HG03025 (cell line): ENCODE results near the gene CNNM3.
"Not testable (repeated sequence)": the region's sequence is repeated elsewhere in the genome, so short reads cannot be mapped to it uniquely, and the experiment has no call there.

Source experiments
- ATAC-seq: cut with Tn5 transposase; IDR thresholded peaks from one replicate; pipeline ENCODE4 v1.9.1; 2021; ENCODE audit warnings: mild to moderate bottlenecking, moderate library complexity; ENCODE audit not compliant: unreplicated experiment, low FRiP score

CNNM3 gene

DNA sequence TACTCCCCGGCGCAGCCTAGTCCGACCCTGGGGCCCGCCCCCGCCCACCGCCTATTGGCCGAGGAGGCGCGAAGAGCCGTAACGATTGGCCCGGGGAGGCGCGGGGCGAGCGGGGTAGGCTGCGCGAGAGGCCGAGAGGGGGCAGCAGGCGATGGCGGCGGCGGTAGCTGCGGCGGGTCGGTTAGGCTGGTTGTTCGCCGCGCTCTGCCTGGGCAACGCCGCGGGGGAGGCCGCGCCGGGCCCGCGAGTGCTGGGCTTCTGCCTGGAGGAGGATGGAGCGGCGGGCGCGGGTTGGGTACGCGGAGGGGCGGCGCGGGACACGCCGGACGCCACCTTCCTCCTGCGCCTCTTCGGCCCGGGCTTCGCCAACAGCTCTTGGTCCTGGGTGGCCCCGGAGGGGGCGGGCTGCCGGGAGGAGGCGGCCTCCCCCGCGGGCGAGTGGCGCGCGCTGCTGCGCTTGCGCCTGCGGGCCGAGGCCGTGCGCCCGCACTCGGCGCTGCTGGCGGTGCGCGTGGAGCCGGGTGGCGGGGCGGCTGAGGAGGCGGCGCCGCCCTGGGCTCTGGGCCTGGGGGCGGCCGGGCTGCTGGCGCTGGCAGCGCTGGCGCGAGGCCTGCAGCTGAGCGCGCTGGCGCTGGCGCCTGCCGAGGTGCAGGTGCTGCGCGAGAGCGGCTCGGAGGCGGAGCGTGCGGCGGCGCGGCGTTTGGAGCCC, at the start of gene CNNM3:
Gene CNNM3, plus strand, starts transcription at position 142 of the 709 bp plus-strand sequence. Its CDS starts 10 bp downstream, at position 152.
- ATAC-seq: peak; percentile 86

DNA sequence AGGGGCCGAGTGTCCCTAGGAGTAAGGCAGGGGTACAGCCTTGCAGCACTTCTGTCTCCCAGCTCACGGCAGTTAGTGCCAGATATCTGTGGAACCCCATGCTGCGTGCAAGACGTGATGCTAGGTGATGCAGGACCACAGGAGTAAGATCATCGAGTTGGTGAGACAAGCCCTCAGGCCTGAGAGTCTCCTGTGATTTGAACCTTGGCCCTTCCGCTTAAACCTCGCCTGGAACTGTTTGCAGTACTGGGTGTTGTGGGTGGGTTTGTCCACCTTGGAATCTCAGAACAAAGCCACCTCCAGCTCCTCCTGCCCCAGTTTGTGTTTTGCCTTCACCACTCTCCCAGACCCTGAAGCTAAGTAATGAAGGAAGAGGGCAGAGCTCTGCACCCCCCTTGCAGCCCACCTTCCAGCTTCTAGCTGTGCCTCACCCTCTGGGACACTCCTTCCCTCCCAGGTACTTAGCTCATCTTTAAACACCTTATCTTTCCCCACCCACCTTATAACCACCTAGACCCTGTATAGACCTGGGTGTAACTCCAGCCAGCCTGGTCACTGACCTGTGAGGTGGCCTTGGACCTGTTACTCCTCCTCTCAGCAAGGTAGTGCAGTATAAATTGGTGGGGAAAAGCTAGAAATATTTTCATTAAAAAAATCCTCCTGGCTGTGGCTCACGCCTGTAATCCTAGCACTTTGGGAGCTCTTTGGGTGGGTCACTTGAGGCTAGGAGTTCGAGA, 48.8 kb upstream of the CNNM3 start:
- ATAC-seq: no peak

DNA sequence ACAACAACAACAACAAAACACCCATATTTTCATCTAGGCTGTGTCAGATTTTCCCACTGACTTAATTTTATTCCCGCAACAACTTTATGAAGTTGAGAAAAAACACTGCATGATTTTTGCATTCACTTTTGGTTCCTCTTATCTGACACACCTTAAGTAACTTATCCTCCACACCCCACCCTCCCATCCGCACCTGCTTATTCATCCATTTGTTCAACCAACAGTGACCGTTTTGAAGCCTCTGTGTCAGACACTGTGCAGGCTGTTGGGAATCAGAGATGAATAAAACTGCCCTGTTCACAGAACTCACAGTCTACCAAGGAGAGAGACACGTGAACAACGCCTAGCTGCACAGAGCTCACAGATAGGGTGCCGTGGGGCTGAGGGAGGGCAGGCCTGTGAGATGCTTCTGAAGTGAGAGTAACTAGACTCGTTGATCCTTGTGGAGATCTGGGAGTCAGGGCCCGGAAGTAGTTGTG, 47.9 kb upstream of the CNNM3 start:
- ATAC-seq: no peak

DNA sequence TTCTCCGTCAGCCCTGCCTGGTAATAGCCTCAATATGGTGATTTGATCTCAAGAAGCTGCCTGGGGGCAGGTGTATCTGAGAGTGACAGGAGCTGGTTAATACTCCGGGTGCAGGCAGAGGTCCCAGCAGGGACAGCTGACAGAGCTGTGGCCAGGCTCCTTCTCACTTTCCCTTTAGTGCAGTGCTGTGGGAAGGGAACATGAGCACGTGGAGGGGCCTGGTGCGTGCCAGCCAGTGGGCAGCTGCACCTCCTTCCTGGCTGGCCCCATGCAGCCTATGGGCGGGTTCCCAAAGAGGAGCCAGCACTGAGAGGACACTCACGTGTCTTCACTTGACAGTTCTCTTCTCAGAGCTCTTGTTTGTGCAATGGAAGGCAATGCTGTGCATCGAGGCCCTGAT, 46.3 kb upstream of the CNNM3 start:
- no peak for ATAC-seq

DNA sequence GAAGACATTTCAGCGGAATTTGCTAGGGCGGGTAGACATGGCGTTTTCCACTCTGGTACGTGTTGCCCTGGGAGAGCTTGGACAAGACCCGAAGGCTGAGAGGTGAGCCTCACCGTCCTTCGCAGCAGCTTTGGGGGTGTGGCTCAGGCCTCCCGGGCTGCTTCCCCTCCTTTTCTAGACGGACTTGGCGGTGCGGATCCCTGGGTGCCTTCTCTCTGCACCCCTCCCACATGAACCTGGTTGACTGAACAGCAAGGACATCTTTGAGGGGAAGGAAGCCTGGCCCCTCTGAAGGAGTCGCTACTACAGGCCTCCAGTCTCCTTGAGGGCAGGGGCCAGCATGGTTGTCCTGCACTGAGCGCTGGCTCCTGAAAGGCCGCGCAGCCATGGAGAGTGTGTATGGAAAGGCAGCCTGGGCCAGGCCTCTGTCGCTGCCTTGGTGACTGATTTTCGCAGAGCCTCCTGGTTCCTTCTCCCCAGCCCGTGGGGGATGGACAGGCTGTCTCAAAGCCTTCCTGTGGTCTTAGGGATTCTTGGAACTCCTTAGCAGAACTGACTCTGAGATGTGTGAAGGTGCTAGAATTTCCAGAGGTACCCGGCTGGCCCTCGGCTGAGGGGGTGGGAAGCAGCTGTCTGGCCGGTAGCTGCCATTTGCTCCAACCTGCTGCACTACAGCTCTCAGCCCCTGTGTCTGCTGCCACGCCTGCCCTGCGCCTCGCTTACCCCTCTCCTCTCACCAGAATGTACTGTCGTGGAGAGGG, 45.4 kb upstream of the CNNM3 start:
- ATAC-seq: no peak

DNA sequence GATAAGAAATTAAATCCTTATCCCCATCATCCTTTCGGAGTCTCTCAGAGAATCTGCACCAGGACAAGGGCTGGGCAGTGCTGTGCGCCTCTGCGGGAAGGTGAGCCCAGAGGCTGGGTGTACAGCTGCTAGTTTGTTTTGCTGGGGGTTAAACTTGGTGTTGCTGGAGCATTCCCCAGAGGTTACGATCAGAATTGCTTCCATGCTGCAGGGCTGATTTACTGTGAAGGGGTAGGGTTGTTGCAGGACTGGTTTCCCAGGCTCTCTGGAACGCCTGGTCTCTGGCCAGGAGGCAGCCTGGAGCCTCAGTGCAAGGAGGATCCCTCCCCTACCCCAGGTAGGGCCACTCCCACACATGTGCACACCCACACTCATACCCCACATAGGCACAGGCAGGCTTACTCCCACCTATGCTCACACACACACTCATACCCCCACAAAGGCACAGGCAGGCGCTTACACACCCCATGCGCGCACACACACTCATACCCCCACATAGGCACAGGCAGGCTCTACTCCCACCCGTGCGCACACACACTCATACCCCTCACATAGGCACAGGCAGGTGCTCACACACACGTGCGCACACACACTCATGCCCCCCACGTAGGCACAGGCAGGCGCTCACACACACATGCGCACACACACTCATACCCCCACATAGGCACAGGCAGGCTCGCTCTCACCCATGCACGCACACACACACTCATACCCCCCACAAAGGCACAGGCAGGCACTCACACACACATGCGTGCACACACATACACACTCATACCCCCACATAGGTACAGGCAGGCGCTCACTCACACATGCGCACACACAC, 44.1 kb upstream of the CNNM3 start:
- no peak for ATAC-seq

DNA sequence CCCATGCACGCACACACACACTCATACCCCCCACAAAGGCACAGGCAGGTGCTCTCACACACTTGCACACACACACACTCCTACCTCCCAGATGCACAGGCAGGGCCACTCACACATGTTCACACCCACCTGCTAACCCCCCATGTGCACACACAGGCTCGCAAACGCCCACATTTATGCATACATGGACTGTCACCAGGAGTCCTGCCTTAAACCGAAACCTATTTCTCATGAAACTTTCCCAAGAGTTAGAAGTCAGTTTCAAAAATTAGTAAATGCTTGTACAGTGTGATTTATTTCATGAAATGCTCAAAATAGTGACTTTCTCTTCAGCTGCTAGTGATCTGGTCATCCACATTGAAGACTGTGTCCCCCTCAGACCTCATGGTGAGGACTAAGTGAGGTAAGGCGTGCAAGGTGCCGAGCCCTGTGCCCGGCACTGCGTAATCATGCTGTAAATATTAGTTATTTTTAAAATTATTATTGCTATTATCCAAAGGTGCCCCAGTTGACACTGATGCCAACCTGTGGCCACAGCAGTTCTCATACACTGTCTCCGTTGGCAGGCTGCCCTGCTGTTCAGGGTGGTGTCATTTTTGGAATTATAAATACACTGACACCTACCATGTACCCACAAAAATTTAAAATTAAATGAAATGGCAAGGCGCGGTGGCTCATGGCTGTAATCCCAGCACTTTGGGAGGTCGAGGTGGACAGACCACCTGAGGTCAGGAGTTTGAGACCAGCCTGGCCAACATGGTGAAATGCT, 43.0 kb upstream of the CNNM3 start:
- no peak for ATAC-seq

DNA sequence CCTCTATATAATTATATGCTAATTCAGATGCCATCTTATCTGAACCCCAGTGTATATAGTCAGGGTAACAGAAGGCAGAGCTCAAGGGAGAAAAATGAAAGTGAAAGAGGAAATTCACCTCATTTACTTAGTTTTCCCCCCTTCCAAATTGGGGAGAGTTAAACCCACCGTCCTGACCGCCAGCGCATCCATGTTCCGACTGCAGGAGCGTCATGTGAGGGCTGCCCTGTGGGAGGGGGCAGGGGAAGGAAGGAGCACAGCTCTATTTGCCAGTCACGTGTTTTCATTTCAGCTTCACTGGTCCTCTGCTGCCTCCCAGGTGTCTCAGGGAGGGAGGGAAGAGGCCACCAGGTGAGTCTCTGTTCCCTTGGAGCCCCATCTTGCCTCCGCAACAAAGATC, 42.1 kb upstream of the CNNM3 start:
- ATAC-seq: no peak

DNA sequence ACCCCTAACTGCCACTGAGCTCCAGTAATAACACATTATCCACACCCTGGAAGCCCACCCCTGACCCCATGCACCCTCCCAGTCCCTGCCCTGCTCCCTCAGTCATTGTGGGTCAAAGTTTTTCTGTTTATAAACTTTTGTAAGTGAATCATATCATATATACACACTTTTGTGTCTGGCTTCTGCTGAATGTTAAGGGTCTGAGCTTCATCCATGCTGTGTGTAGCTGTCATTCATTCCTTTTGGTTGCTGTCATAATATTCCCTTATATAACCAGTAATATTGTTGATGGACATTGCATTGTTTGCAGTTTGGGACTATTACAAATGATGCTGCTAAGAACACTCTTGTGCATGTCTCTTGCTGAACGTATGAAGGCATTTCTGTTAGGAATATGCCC, 40.9 kb upstream of the CNNM3 start:
- no peak for ATAC-seq

DNA sequence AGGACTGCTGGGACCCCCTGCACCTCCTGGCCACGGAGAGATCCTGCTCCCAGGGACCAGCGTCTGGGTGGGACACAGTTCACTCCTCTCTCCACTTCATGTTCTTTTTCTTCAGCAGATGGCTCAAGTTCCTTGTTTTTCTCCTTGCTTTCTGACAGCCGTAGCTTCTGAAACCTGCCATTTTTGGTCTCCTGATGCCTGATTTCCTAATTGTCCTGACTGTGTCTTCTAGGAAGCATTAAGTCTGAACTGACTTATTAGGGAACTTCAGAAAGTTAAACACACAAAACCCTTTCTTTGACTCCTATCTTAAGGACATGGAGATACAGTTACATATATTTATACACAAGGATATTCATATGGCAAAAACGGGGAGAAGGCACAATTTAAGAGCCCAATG, 32.7 kb upstream of the CNNM3 start:
- no peak for ATAC-seq

DNA sequence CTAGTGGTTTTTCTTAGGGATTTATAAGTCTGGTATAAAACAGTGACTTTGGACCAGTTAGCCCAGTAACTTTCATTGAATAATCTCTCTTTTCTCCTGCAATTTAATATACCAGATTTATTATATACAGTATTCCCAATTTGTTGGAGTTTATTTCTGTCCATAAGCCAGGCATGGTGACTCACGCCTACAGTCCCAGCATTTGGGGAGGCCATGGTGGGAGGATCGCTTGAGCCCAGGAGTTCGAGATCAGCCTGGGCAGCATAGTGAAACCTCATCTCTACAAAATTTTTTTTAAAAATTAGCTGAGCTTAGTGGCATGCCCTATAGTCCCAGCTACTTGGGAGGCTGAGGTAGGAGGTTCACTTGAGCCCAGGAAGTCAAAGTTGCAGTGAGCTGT, 28.7 kb upstream of the CNNM3 start:
- ATAC-seq: no peak

DNA sequence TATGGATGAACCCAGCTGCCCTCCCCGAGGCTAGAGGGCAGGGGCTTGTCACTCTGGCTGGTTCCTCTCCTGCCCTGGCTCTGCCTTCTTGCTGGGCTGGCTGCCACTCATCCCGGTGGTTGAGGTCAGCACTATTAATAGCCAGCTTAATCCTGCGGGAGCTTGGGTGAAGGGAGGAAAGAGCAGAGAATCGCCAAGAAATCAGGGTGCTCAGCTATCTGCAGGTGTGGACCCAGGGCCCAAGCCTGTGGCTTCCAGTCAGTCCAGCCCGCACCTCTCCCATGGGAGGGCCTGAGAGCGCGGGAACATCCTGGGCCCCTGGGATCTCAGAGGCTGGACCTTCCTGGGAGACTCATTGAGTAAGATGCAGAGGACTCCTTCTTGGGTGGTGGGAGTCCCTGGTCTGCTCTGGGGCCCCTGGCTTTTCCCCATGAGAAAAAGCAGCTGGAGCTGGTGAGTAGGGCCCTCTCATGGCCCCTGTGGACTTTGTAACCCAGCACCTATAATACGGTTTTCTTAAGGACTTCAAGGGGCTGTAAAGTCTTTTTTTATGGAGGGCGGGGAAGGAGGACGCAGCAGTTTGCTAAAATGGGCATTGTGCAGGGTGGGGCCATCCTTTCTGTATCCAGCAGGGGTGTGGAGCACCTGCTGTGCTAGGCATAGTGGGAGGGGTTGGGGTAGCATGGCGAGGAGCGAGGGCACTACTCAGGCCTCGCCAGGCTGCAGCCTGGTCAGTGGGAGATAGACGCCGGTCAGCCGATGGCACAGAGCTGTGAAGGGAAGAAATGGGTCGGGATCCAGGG, 27.4 kb upstream of the CNNM3 start:
- no peak for ATAC-seq

DNA sequence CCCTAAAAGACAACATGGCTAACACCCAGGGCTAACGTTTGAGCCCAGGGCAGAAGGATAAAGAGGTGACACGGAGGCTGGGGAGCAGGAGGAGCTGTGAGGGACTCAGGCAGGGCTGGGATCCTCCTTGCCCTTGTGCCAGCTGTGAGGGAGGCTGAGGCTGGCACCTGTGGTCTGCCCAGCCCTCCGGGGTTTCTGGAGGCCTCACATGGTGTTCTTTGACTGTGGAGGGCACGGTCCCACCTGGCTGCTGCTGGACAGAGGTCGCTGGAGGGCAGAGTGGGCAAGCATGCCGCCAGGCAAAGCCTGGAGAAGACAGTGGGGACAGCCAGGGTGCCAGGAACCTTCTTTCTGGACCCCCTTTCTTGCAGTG, 26.8 kb upstream of the CNNM3 start:
- ATAC-seq: no peak

DNA sequence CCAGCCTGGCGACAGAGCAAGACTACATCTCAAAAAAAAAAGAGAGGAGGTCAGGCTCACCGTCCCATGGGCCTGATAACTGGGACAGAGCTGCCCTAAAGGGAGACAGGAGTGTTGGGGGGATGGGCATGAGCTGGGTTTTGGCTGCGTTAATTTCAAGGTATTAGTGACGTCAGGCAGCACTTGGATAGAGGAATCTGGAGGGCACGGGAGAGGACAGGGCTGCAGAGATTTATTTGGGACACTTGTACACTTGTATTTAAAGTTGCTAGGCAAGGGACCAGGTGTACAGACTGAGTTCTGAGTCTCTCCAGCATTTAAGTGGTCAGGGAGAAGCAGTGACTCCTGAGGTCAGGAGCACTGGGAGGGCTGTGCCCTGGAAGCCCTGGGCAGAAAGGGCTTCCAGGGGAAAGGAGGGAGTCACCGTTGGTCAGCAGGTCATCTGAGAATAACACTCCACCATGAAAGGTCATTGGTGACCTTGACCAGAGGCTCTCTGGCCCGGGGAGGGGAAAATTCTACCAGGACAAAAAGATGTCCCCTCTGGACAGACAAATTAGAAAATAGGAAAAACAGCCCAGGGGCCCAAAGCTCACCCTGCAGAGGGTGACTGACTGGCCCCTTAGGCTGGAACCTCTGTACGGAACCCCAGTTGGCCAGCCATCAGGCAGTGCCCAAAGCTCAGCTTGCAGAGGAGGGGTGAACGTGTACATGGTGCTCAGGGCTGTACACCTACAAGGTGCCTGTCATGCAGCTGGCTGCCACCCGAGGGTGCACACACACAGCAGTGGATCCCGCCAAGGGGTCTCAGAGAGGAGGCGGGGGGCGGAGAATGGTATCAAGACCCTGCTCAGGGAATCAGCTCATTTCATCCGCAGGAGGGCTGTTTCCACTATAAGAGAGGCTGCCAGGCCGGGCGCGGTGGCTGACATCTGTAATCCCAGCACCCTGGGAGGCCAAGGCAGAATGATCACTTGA, 23.0 kb upstream of the CNNM3 start:
- ATAC-seq: no peak

DNA sequence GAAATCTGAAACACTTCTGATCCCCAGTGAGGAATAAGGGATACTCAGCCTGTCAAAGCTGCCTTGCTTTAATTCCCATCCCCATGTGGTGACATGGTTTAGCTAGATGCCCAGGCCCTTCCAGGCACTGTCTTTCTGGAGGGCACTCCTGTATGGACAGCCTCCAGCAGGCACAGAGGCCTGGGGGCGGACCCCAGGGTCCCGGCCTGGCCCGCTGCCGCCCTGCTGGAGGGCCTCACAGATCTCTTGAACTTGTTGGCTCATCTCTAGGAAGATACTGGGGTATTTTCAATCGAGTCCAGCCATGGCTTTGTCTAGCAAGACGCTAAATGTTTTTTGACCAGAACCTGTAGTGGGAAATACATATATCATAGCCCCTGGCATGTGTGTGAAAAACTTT, 21.0 kb upstream of the CNNM3 start:
- no peak for ATAC-seq

DNA sequence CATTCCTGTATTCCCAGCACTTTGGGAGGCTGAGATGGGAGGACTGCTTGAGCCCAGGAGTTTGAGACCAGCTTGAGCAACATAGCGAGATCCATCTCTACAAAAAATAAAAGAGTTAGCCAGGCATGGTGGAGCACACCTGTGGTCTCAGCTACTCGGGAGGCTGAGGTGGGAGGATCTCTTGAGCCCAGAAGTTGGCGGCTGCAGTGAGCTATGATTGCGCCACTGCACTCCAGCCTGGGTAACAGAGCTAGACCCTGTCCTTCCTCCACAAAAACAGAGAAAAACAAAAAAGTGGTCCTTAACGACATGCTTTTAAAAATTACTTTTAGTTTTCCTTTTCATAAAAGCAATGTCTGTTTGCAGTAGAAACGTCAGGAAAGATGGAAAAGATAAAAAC, 19.6 kb upstream of the CNNM3 start:
- not testable (repeated sequence) for ATAC-seq

DNA sequence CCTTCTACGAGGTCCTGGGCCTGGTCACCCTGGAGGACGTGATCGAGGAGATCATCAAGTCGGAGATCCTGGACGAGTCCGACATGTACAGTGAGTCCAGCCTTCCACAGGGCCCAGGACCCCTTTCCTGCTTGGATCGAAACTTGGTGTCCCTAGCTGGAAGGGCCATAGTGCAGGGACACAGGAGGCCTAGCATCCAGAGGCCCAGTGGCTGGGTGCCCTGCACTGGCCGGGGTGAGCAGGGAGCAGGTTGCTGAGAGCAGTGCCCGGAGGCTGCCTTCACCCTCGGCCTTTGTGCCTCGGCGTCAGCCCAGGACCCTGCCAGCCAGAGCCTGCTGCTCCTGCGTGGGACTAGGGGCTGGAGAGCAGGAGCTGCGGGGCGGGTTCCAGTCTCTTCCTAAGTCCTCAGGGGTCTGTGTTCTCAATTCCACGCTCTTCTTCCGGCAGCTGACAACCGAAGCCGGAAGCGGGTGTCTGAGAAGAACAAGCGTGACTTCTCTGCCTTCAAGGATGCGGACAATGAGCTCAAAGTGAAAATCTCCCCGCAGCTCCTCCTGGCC, 18.9 kb upstream of the CNNM3 start:
- ATAC-seq: no peak
